ENCODE data around the gene GYS2.
"Not testable (repeated sequence)": the region's sequence is repeated elsewhere in the genome, so short reads cannot be mapped to it uniquely, and the experiment has no call there.

The GYS2 gene

GRCh38 chr12:21604245-21605101, at the start of gene GYS2:
Gene GYS2 (minus strand): TSS chr12:21604847. CDS start chr12:21604592, 255 bp downstream.
- no peak for FAIRE-seq
- DNase-seq (ENCODE audit: insufficient read length, low spot score): no peak

GRCh38 chr12:21651821-21652220, 47.2 kb upstream of the GYS2 start:
- FAIRE-seq (no peak), DNase-seq (ENCODE audit: insufficient read length, low spot score) (no peak)

GRCh38 chr12:21650997-21651396, 46.4 kb upstream of the GYS2 start:
- FAIRE-seq: no peak

GRCh38 chr12:21649034-21649433, 44.4 kb upstream of the GYS2 start:
- FAIRE-seq: no peak
- DNase-seq (ENCODE audit: insufficient read length, low spot score): no peak

More at GRCh38 chr12:21650997-21651396, 46.4 kb upstream of the GYS2 start:
- no peak for DNase-seq (ENCODE audit: insufficient read length, low spot score)

GRCh38 chr12:21648378-21648777, 43.7 kb upstream of the GYS2 start:
- no peak for DNase-seq (ENCODE audit: insufficient read length, low spot score)

GRCh38 chr12:21647179-21647578, 42.5 kb upstream of the GYS2 start:
- FAIRE-seq (no peak), DNase-seq (ENCODE audit: insufficient read length, low spot score) (no peak)

More at GRCh38 chr12:21648378-21648777, 43.7 kb upstream of the GYS2 start:
- no peak for FAIRE-seq

GRCh38 chr12:21645041-21645500, 40.4 kb upstream of the GYS2 start:
- FAIRE-seq; DNase-seq (ENCODE audit: insufficient read length, low spot score): not testable (repeated sequence)

GRCh38 chr12:21644516-21644915, 39.9 kb upstream of the GYS2 start:
- DNase-seq (ENCODE audit: insufficient read length, low spot score): no peak
- no peak for FAIRE-seq

GRCh38 chr12:21643758-21644157, 39.1 kb upstream of the GYS2 start:
- FAIRE-seq (no peak), DNase-seq (ENCODE audit: insufficient read length, low spot score) (no peak)

- DNase-seq (ENCODE audit: insufficient read length, low spot score) (no peak), FAIRE-seq (peak; percentile 76)
Measured at GRCh38 chr12:21642707-21643389, 38.2 kb upstream of the GYS2 start.

GRCh38 chr12:21638054-21638891, 33.6 kb upstream of the GYS2 start:
- FAIRE-seq (peak; percentile 51), DNase-seq (ENCODE audit: insufficient read length, low spot score) (no peak)

- no peak for FAIRE-seq
- DNase-seq (ENCODE audit: insufficient read length, low spot score): no peak
Measured at GRCh38 chr12:21634245-21634644, 29.6 kb upstream of the GYS2 start.

GRCh38 chr12:21631367-21631766, 26.7 kb upstream of the GYS2 start:
- DNase-seq (ENCODE audit: insufficient read length, low spot score): no peak
- no peak for FAIRE-seq

GRCh38 chr12:21627924-21628323, 23.3 kb upstream of the GYS2 start:
- FAIRE-seq: no peak
- DNase-seq (ENCODE audit: insufficient read length, low spot score): no peak

- no peak for FAIRE-seq
- no peak for DNase-seq (ENCODE audit: insufficient read length, low spot score)
Measured at GRCh38 chr12:21618566-21618965, 13.9 kb upstream of the GYS2 start.

GRCh38 chr12:21617030-21617429, 12.4 kb upstream of the GYS2 start:
- DNase-seq (ENCODE audit: insufficient read length, low spot score) (no peak), FAIRE-seq (no peak)

- DNase-seq (ENCODE audit: insufficient read length, low spot score) (no peak), FAIRE-seq (no peak)
Measured at GRCh38 chr12:21615431-21615830, 10.8 kb upstream of the GYS2 start.

GRCh38 chr12:21614506-21614905, 9.9 kb upstream of the GYS2 start:
- FAIRE-seq: no peak
- DNase-seq (ENCODE audit: insufficient read length, low spot score): no peak

GRCh38 chr12:21613931-21614330, 9.3 kb upstream of the GYS2 start:
- DNase-seq (ENCODE audit: insufficient read length, low spot score) (no peak), FAIRE-seq (no peak)

GRCh38 chr12:21608196-21608595, 3.5 kb upstream of the GYS2 start:
- no peak for FAIRE-seq
- DNase-seq (ENCODE audit: insufficient read length, low spot score): no peak

- FAIRE-seq: no peak
- DNase-seq (ENCODE audit: insufficient read length, low spot score): no peak
Measured at GRCh38 chr12:21607701-21608100, 3.1 kb upstream of the GYS2 start.

Measured in GM19239 (cell line).